ENCODE data around the gene CYREN.

CYREN gene

GRCh38 chr7:135199439-135199838 is 28.9 kb upstream of the CYREN start:
- H3K9me3 ChIP-seq (ENCODE audit: severe bottlenecking): no peaks in the 10 kb centered on the region
- H3K36me3 ChIP-seq: peaks cover 39% of the 10 kb centered on the region
- DNase-seq: no peak
- no peak overlapping the region for H3K4me3 ChIP-seq (ENCODE audit: low read depth, low read length)
- H3K27ac ChIP-seq: no peak overlapping the region
- TF ChIP-seq CTCF (IDR thresholded peaks at IDR 0.05; ENCODE audit: low read depth, low read length): no peak
- no peaks in the 10 kb centered on the region for H3K27me3 ChIP-seq (ENCODE audit: insufficient read depth, low read depth, severe bottlenecking)

GRCh38 chr7:135197906-135198655 is 27.6 kb upstream of the CYREN start:
- H3K27ac ChIP-seq: no peak overlapping the region
- TF ChIP-seq CTCF (IDR thresholded peaks at IDR 0.05; ENCODE audit: low read depth, low read length): no peak
- H3K9me3 ChIP-seq (ENCODE audit: severe bottlenecking): no peaks in the 10 kb centered on the region
- H3K36me3 ChIP-seq: peaks cover 31% of the 10 kb centered on the region
- DNase-seq: no peak
- H3K4me3 ChIP-seq (ENCODE audit: low read depth, low read length): no peak overlapping the region
- H3K27me3 ChIP-seq (ENCODE audit: insufficient read depth, low read depth, severe bottlenecking): no peaks in the 10 kb centered on the region

- no peak for TF ChIP-seq CTCF (IDR thresholded peaks at IDR 0.05; ENCODE audit: low read depth, low read length)
- DNase-seq: no peak
- Histone ChIP-seq H3K9me3 (ENCODE audit: severe bottlenecking) (no peaks in the 10 kb centered on the region), H3K4me3 (ENCODE audit: low read depth, low read length) (no peak overlapping the region), H3K27me3 (ENCODE audit: insufficient read depth, low read depth, severe bottlenecking) (no peaks in the 10 kb centered on the region), H3K27ac (no peak overlapping the region), H3K36me3 (peaks cover 28% of the 10 kb centered on the region)
Observed at GRCh38 chr7:135197343-135197742, 26.8 kb upstream of the CYREN start.

- no peak overlapping the region for H3K27ac ChIP-seq
- H3K36me3 ChIP-seq: peaks cover 32% of the 10 kb centered on the region
- no peak overlapping the region for H3K4me3 ChIP-seq (ENCODE audit: low read depth, low read length)
- H3K27me3 ChIP-seq (ENCODE audit: insufficient read depth, low read depth, severe bottlenecking): no peaks in the 10 kb centered on the region
- no peaks in the 10 kb centered on the region for H3K9me3 ChIP-seq (ENCODE audit: severe bottlenecking)
- no peak for DNase-seq
- TF ChIP-seq CTCF (IDR thresholded peaks at IDR 0.05; ENCODE audit: low read depth, low read length): no peak
Observed at GRCh38 chr7:135195968-135196629, 25.6 kb upstream of the CYREN start.

- TF ChIP-seq CTCF (IDR thresholded peaks at IDR 0.05; ENCODE audit: low read depth, low read length): no peak
- H3K27ac ChIP-seq: no peak overlapping the region
- no peaks in the 10 kb centered on the region for H3K9me3 ChIP-seq (ENCODE audit: severe bottlenecking)
- no peaks in the 10 kb centered on the region for H3K27me3 ChIP-seq (ENCODE audit: insufficient read depth, low read depth, severe bottlenecking)
- H3K36me3 ChIP-seq: peaks cover 34% of the 10 kb centered on the region
- H3K4me3 ChIP-seq (ENCODE audit: low read depth, low read length): no peak overlapping the region
- no peak for DNase-seq
Observed at GRCh38 chr7:135195156-135195555, 24.6 kb upstream of the CYREN start.

Data from WERI-Rb-1 (cell line).